ENCODE results near the gene PANK4. TPM values are rescaled to one million over a fixed set of nuclear protein-coding genes. Genes with fewer than 3 reads are reported as not detected.

The PANK4 gene
- total and polyA plus RNA-seq, 2 experiments from 2014 or later, result 18.5 to 21.3 TPM

DNA sequence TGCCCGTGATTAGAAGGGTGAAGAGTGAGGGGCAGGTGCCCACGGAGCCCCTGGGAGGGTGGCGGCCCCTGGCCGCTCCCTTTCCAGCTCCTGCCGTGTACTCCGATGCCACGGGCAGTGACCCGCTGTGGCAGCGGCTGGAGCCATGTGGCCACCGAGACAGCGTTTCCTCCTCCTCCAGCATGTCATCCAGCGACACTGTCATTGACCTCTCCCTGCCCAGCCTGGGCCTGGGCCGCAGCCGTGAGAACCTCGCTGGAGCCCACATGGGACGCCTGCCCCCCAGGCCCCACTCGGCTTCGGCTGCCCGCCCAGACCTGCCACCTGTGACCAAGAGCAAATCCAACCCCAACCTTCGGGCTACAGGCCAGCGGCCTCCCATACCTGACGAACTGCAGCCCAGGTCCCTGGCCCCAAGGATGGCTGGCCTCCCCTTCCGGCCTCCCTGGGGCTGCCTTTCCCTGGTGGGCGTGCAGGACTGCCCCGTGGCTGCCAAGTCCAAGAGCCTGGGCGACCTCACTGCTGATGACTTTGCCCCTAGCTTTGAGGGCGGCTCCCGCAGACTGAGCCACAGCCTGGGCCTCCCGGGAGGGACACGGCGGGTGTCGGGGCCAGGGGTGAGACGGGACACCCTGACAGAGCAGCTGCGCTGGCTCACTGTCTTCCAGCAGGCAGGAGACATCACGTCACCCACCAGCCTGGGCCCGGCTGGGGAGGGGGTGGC, 22.0 kb downstream of the PANK4 start:
- TF ChIP-seq EZH2 (IDR thresholded peaks at IDR 0.05; ENCODE audit: borderline replicate concordance) (no peak), CTCF (IDR thresholded peaks at IDR 0.05; ENCODE audit: poor library complexity) (no peak), EZH2phosphoT487 (IDR thresholded peaks at IDR 0.05; ENCODE audit: low read depth, severe bottlenecking, unreplicated experiment) (no peak)
- peak; percentile 27 for DNase-seq (ENCODE audit: low spot score)
- 81% methylated on average over 36 of the region's 36 CpGs for WGBS (ENCODE audit: low lambda C conversion rate, missing lambda C conversion rate)

DNA sequence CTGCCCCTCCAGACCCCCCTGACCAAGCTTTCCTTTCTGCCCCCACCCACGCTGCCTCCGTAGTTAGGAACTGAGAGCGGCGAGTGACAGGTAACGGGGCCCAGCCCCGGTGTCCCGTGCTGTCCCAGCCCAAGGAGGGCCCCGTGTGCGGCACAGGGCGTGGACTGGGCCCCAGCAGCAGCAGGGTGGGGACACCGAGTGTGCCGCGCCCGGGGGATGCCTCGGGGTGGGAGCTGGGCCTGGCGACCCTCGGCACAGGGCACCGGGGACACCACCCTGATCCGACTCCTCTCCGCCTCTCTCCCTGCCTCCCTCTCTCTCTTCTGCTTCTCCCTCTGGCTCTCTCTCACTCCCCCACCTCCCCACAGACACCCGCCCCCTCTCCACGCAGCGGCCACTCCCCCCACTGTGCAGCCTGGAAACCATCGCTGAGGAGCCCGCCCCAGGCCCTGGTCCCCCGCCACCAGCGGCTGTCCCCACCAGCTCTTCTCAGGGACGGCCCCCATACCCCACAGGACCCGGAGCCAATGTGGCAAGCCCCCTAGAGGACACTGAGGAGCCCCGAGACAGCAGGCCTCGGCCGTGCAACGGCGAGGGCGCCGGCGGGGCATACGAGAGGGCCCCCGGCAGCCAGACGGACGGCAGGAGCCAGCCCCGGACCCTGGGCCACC, 22.7 kb downstream of the PANK4 start:
- H2AFZ ChIP-seq, result no peak overlapping the region
- H3K27me3 ChIP-seq, result no peaks in the 10 kb centered on the region
- no peaks in the 10 kb centered on the region for H4K20me1 ChIP-seq (ENCODE audit: insufficient read depth, poor library complexity, severe bottlenecking)
- no peak overlapping the region for H3K4me2 ChIP-seq
- no peaks in the 10 kb centered on the region for H3K9me3 ChIP-seq (ENCODE audit: low read depth)
- H3K4me3 ChIP-seq, result no peak overlapping the region
- TF ChIP-seq CTCF (IDR thresholded peaks at IDR 0.05; ENCODE audit: poor library complexity), result no peak
- TF ChIP-seq EZH2phosphoT487 (IDR thresholded peaks at IDR 0.05; ENCODE audit: low read depth, severe bottlenecking, unreplicated experiment), result no peak
- TF ChIP-seq EZH2 (IDR thresholded peaks at IDR 0.05; ENCODE audit: borderline replicate concordance), result no peak
- H3K27ac ChIP-seq, result no peak overlapping the region
- H3K4me1 ChIP-seq (ENCODE audit: insufficient read depth), result peaks cover 7% of the 10 kb centered on the region
- no peaks in the 10 kb centered on the region for H3K79me2 ChIP-seq
- no peaks in the 10 kb centered on the region for H3K9me2 ChIP-seq (replicated peaks; ENCODE audit: insufficient read depth)
- DNase-seq (ENCODE audit: low spot score), result no peak
- WGBS (ENCODE audit: low lambda C conversion rate, missing lambda C conversion rate), result 82% methylated on average over 28 of the region's 42 CpGs
- no peaks in the 10 kb centered on the region for H3K36me3 ChIP-seq (replicated peaks; ENCODE audit: insufficient read depth, low read depth)

More for the DNA sequence above, 22.0 kb downstream of the PANK4 start:
- H3K4me3 ChIP-seq, result no peak overlapping the region
- no peak overlapping the region for H3K27ac ChIP-seq
- no peak overlapping the region for H2AFZ ChIP-seq
- no peaks in the 10 kb centered on the region for H3K9me3 ChIP-seq (ENCODE audit: low read depth)
- no peak overlapping the region for H3K4me2 ChIP-seq
- no peaks in the 10 kb centered on the region for H3K79me2 ChIP-seq
- peaks cover 7% of the 10 kb centered on the region for H3K4me1 ChIP-seq (ENCODE audit: insufficient read depth)
- H3K9me2 ChIP-seq (replicated peaks; ENCODE audit: insufficient read depth), result no peaks in the 10 kb centered on the region
- H3K36me3 ChIP-seq (replicated peaks; ENCODE audit: insufficient read depth, low read depth), result no peaks in the 10 kb centered on the region
- H4K20me1 ChIP-seq (ENCODE audit: insufficient read depth, poor library complexity, severe bottlenecking), result no peaks in the 10 kb centered on the region
- H3K27me3 ChIP-seq, result no peaks in the 10 kb centered on the region

GRCh38 chr1:2502661-2503553, 23.5 kb downstream of the PANK4 start:
- Histone ChIP-seq H3K27ac (no peak overlapping the region), H3K4me2 (no peak overlapping the region), H2AFZ (no peak overlapping the region), H3K4me1 (ENCODE audit: insufficient read depth) (peaks cover 7% of the 10 kb centered on the region), H3K79me2 (no peaks in the 10 kb centered on the region), H4K20me1 (ENCODE audit: insufficient read depth, poor library complexity, severe bottlenecking) (no peaks in the 10 kb centered on the region), H3K9me2 (replicated peaks; ENCODE audit: insufficient read depth) (no peaks in the 10 kb centered on the region), H3K4me3 (no peak overlapping the region), H3K27me3 (no peaks in the 10 kb centered on the region), H3K36me3 (replicated peaks; ENCODE audit: insufficient read depth, low read depth) (no peaks in the 10 kb centered on the region), H3K9me3 (ENCODE audit: low read depth) (no peaks in the 10 kb centered on the region)
- no peak for TF ChIP-seq CTCF (IDR thresholded peaks at IDR 0.05; ENCODE audit: poor library complexity)
- TF ChIP-seq EZH2 (IDR thresholded peaks at IDR 0.05; ENCODE audit: borderline replicate concordance), result no peak
- TF ChIP-seq EZH2phosphoT487 (IDR thresholded peaks at IDR 0.05; ENCODE audit: low read depth, severe bottlenecking, unreplicated experiment), result no peak
- DNase-seq (ENCODE audit: low spot score), result no peak
- 88% methylated on average over 36 of the region's 36 CpGs for WGBS (ENCODE audit: low lambda C conversion rate, missing lambda C conversion rate)
